Neural cell (in vitro differentiated cells): ENCODE results near the gene ALDH3B2. TPM values are rescaled to one million over a fixed set of nuclear protein-coding genes. Genes with fewer than 3 reads are reported as not detected.

Experiments
- H2AFZ ChIP-seq: fragments of 200-600, 300-800 bp; sonication (generic), shearing (Covaris generic); 2 replicates; pipeline ENCODE4 v1.6.0; 2014; ENCODE audit warnings: low read depth, mild to moderate bottlenecking, antibody characterized with exemption, low read length, moderate library complexity
- H3F3A ChIP-seq: fragments of 200-600 bp; shearing (Covaris generic); 2 replicates; pipeline ENCODE4 v1.6.1; 2016; ENCODE audit warnings: mild to moderate bottlenecking, moderate library complexity, mixed read lengths, antibody characterized with exemption, low read length; ENCODE audit not compliant: insufficient read depth, poor library complexity, severe bottlenecking
- H3K27ac ChIP-seq: fragments of 200-600, 300-800 bp; sonication (generic), shearing (Covaris generic); 2 replicates; pipeline ENCODE4 v1.5.1; 2014; ENCODE audit warnings: mild to moderate bottlenecking, low read length, moderate library complexity
- H3K27me3 ChIP-seq: fragments of 300-800, 200-600 bp; sonication (generic), shearing (Covaris generic); 2 replicates; pipeline ENCODE4 v1.6.0; 2014; ENCODE audit warnings: mild to moderate bottlenecking, low read depth, low read length, moderate library complexity; ENCODE audit not compliant: insufficient read depth
- H3K36me3 ChIP-seq: fragments of 300-800, 200-600 bp; sonication (generic), shearing (Covaris generic); 2 replicates; pipeline ENCODE4 v1.5.1; 2014; ENCODE audit warnings: mild to moderate bottlenecking, antibody characterized with exemption, low read length, moderate library complexity; ENCODE audit not compliant: insufficient read depth
- H3K4me2 ChIP-seq: fragments of 300-800, 200-600 bp; sonication (generic), shearing (Covaris generic); 2 replicates; pipeline ENCODE4 v1.6.0; 2014; ENCODE audit warnings: mild to moderate bottlenecking, low read length
- H3K4me3 ChIP-seq: fragments of 300-800, 200-600 bp; sonication (generic), shearing (Covaris generic); 2 replicates; pipeline ENCODE4 v1.5.1; 2014; ENCODE audit warnings: mild to moderate bottlenecking, low read length, moderate library complexity
- H3K79me2 ChIP-seq: fragments of 200-600 bp; shearing (Covaris generic); replicated peaks from 2 replicates; pipeline ENCODE4 v1.6.0; 2014; ENCODE audit warnings: mild to moderate bottlenecking, low read length, moderate library complexity; ENCODE audit not compliant: insufficient read depth
- H3K9ac ChIP-seq: fragments of 300-800, 200-600 bp; sonication (generic), shearing (Covaris generic); 2 replicates; pipeline ENCODE4 v1.6.1; 2016; ENCODE audit warnings: mild to moderate bottlenecking, low read length, mixed read lengths
- H3K9me2 ChIP-seq: fragments of 200-600 bp; shearing (Covaris generic); 2 replicates; pipeline ENCODE4 v1.6.1; 2016; ENCODE audit warnings: mild to moderate bottlenecking, low read length, mixed read lengths; ENCODE audit not compliant: insufficient read depth
- H3K9me3 ChIP-seq: fragments of 200-600, 300-800 bp; sonication (generic), shearing (Covaris generic); 2 replicates; pipeline ENCODE4 v1.6.1; 2016; ENCODE audit warnings: mild to moderate bottlenecking, mixed run types, low read length, moderate library complexity, mixed read lengths
- H4K20me1 ChIP-seq: fragments of 200-600 bp; shearing (Covaris generic); 2 replicates; pipeline ENCODE4 v1.6.1; 2016; ENCODE audit warnings: mild to moderate bottlenecking, mixed run types; ENCODE audit not compliant: insufficient read depth
- EP300 ChIP-seq: fragments of 450-650 bp; conservative IDR thresholded peaks from 2 replicates; pipeline ENCODE4 v1.6.1; 2014; ENCODE audit warnings: antibody characterized with exemption, mild to moderate bottlenecking, moderate library complexity; ENCODE audit not compliant: poor library complexity, severe bottlenecking
- EZH2 ChIP-seq: fragments of 200-600, 300-800 bp; shearing (Covaris generic), sonication (generic); IDR thresholded peaks from 2 replicates; pipeline ENCODE4 v1.6.1; 2014; ENCODE audit warnings: antibody characterized with exemption, low read length, borderline replicate concordance, mild to moderate bottlenecking; ENCODE audit not compliant: insufficient read depth, poor library complexity, severe bottlenecking
- MXI1 ChIP-seq: fragments of 450-650 bp; conservative IDR thresholded peaks from 2 replicates; pipeline ENCODE4 v1.6.1; 2014; ENCODE audit warnings: antibody characterized with exemption, mild to moderate bottlenecking; ENCODE audit not compliant: poor library complexity, severe bottlenecking
- POLR2AphosphoS5 ChIP-seq: IDR thresholded peaks from 2 replicates; pipeline ENCODE4 v1.6.1; 2012
- RAD21 ChIP-seq: fragments of 450-650 bp; conservative IDR thresholded peaks from 2 replicates; pipeline ENCODE4 v1.6.1; 2014; ENCODE audit warnings: antibody characterized with exemption, mild to moderate bottlenecking, moderate library complexity
- REST ChIP-seq: IDR thresholded peaks from 2 replicates; pipeline ENCODE4 v1.6.1; 2012; ENCODE audit warnings: borderline replicate concordance
- SMC3 ChIP-seq: fragments of 450-650 bp; conservative IDR thresholded peaks from 2 replicates; pipeline ENCODE4 v1.6.1; 2014; ENCODE audit warnings: antibody characterized with exemption, mild to moderate bottlenecking, moderate library complexity; ENCODE audit not compliant: poor library complexity
- TAF1 ChIP-seq: IDR thresholded peaks from 2 replicates; pipeline ENCODE4 v1.6.1; 2012; ENCODE audit warnings: low read depth
- polyA plus RNA-seq: library from polyadenylated mRNA; depleted of rRNA; stranded (reverse); fragments of >200 nt; gene quantifications from 2 replicates; pipeline ENCODE4 v1.2.3, GENCODE V29; 2014
- TF ChIP-seq, protein P1 (sequence below): fragments of 450-650 bp; IDR thresholded peaks from 2 replicates; pipeline ENCODE4 v1.5.1; 2014; ENCODE audit warnings: antibody characterized with exemption, mild to moderate bottlenecking, moderate library complexity; ENCODE audit not compliant: poor library complexity, severe bottlenecking

The ALDH3B2 gene
- polyA plus RNA-seq, 1 donor from 2014 or later, result not detected

DNA sequence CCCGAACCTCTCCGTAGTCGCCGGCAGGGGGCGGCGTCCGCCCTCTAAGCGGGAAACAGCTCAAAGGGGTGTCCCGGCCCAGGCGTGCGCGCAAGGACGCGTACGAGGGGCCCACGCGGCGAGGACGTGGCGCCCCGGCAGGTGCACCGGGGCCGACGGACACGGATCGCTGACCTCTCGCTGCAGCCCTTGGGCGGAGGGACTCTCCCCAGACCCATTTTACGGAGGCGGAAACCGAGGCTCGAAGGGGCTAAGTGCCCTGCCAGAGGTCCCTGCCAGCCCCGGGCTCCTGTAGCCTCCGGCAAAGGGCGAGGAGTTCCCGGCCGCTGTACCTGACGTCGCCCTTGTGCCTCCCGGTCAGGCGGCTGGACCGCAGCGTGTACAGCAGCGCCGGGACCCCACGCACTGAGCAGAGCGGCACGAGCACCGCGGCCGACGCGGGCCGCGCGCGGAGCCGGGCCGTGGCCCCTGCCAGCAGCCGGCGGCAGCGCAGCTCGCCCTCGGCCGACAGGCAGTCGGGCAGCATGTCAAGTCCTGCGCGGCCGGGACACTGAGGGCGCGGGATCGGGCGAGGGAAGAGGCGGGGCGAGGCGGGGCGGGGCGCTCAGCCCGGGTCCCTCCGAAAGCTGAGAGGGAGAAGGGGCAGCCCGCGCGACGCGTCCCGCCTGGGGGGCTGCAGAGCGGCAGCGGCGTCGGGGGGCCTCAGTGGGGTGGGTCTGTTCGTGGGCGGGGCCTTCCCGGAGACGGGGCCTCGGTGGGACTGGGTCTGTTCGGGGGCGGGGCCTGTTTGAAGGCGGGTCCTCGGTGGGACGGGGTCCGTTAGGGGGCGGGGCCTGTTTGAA lies 44.8 kb downstream of the ALDH3B2 start, which contains the start of gene NUDT8:
Gene NUDT8 (minus strand): TSS at position 552 of the 842 bp plus-strand sequence. CDS start 26 bp downstream, at position 526.
- peak within 1 kb of the TSS; percentile 57 for H3K4me2 ChIP-seq
- no peaks in the 10 kb centered on the region for H3K79me2 ChIP-seq
- TF ChIP-seq MXI1 (peak; percentile 48), RAD21 (peak; percentile 66), POLR2AphosphoS5 (no peak), EP300 (no peak), EZH2 (no peak), SMC3 (peak; percentile 75), TAF1 (no peak), REST (no peak)
- TF ChIP-seq, protein P1, sequence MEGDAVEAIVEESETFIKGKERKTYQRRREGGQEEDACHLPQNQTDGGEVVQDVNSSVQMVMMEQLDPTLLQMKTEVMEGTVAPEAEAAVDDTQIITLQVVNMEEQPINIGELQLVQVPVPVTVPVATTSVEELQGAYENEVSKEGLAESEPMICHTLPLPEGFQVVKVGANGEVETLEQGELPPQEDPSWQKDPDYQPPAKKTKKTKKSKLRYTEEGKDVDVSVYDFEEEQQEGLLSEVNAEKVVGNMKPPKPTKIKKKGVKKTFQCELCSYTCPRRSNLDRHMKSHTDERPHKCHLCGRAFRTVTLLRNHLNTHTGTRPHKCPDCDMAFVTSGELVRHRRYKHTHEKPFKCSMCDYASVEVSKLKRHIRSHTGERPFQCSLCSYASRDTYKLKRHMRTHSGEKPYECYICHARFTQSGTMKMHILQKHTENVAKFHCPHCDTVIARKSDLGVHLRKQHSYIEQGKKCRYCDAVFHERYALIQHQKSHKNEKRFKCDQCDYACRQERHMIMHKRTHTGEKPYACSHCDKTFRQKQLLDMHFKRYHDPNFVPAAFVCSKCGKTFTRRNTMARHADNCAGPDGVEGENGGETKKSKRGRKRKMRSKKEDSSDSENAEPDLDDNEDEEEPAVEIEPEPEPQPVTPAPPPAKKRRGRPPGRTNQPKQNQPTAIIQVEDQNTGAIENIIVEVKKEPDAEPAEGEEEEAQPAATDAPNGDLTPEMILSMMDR, result peak; percentile 81
- no peaks in the 10 kb centered on the region for H3F3A ChIP-seq
- peak within 1 kb of the TSS; percentile 59 for H3K27ac ChIP-seq
- peak within 1 kb of the TSS; percentile 98 for H3K4me3 ChIP-seq
- peak within 1 kb of the TSS; percentile 91 for H3K9ac ChIP-seq
- H4K20me1 ChIP-seq, result no peaks in the 10 kb centered on the region
- peak within 1 kb of the TSS; percentile 94 for H2AFZ ChIP-seq
- no peaks in the 10 kb centered on the region for H3K9me3 ChIP-seq
- no peaks in the 10 kb centered on the region for H3K9me2 ChIP-seq
- no peaks in the 10 kb centered on the region for H3K36me3 ChIP-seq
- H3K27me3 ChIP-seq, result no peaks in the 10 kb centered on the region

DNA sequence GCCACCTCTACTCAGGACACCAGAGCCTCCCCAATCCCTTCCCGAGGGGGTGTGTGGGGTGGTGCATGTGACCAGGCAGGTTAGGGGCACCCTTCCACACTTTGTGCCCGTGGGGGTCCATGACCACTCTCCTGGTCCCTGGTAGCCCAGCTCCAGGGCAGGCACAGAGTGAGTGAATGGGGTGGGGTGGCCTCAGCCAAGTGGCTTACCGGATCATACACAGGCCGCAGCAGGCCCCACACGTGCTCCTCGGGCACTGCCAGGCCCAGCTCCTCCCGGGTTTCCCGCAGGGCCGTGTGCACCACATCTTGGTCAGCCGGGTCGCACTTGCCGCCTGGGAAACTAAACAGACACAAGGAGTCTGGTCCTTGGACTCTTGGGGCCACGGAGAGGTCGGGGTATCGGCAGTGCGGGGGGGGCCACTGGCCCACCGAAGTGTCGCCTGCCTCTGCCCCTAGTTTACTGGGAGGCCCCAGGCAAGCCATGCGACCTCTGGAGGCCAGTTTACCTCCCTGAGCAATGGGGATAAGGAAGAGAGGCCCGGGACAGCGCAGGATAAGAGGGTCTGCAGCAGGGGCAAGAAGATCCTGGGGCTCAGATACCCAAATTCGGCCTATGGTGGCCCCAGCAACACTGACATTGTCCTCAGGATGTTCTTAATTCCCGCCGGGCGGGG lies 45.6 kb downstream of the ALDH3B2 start:
- Histone ChIP-seq H3K27me3 (no peaks in the 10 kb centered on the region), H3K9me2 (no peaks in the 10 kb centered on the region), H3K27ac (no peak overlapping the region), H3K36me3 (no peaks in the 10 kb centered on the region), H3K9me3 (no peaks in the 10 kb centered on the region), H3K9ac (no peak overlapping the region), H4K20me1 (no peaks in the 10 kb centered on the region), H3K79me2 (no peaks in the 10 kb centered on the region), H3K4me3 (no peak overlapping the region), H2AFZ (no peak overlapping the region), H3K4me2 (no peak overlapping the region), H3F3A (no peaks in the 10 kb centered on the region)
- TF ChIP-seq POLR2AphosphoS5 (no peak), MXI1 (no peak), EZH2 (no peak), RAD21 (no peak), TAF1 (no peak), EP300 (no peak), SMC3 (no peak), REST (no peak)
- TF ChIP-seq, protein P1, result no peak
